ENCODE measurements around the gene TEAD4.

TEAD4 gene

GRCh38 chr12:2963154-2963759 lies 4.1 kb downstream of the TEAD4 start:
- H3K27ac ChIP-seq (ENCODE audit: low read depth, low read length) = no peak overlapping the region
- H3K36me3 ChIP-seq (ENCODE audit: control insufficient read depth, insufficient read depth, low read length) = no peaks in the 10 kb centered on the region
- peaks cover 6% of the 10 kb centered on the region for H3K4me1 ChIP-seq (ENCODE audit: control insufficient read depth, insufficient read depth, low read length)
- no peak overlapping the region for H3K9ac ChIP-seq (ENCODE audit: low read length)
- H3K4me3 ChIP-seq (ENCODE audit: low read length) = no peak overlapping the region
- no peaks in the 10 kb centered on the region for H3K27me3 ChIP-seq (ENCODE audit: control insufficient read depth, insufficient read depth, low read length)

- Histone ChIP-seq H3K27ac (ENCODE audit: low read depth, low read length) (no peak overlapping the region), H3K27me3 (ENCODE audit: control insufficient read depth, insufficient read depth, low read length) (no peaks in the 10 kb centered on the region), H3K4me3 (ENCODE audit: low read length) (no peak overlapping the region), H3K9ac (ENCODE audit: low read length) (no peak overlapping the region), H3K36me3 (ENCODE audit: control insufficient read depth, insufficient read depth, low read length) (no peaks in the 10 kb centered on the region), H3K4me1 (ENCODE audit: control insufficient read depth, insufficient read depth, low read length) (peaks cover 3% of the 10 kb centered on the region)
Measured at GRCh38 chr12:2963760-2964292, 4.6 kb downstream of the TEAD4 start.

GRCh38 chr12:2967651-2968050 lies 8.5 kb downstream of the TEAD4 start:
- H3K4me1 ChIP-seq (ENCODE audit: control insufficient read depth, insufficient read depth, low read length) = no peaks in the 10 kb centered on the region
- H3K27me3 ChIP-seq (ENCODE audit: control insufficient read depth, insufficient read depth, low read length) = no peaks in the 10 kb centered on the region
- no peak overlapping the region for H3K27ac ChIP-seq (ENCODE audit: low read depth, low read length)
- H3K36me3 ChIP-seq (ENCODE audit: control insufficient read depth, insufficient read depth, low read length) = no peaks in the 10 kb centered on the region
- no peak overlapping the region for H3K9ac ChIP-seq (ENCODE audit: low read length)
- no peak overlapping the region for H3K4me3 ChIP-seq (ENCODE audit: low read length)

DNA sequence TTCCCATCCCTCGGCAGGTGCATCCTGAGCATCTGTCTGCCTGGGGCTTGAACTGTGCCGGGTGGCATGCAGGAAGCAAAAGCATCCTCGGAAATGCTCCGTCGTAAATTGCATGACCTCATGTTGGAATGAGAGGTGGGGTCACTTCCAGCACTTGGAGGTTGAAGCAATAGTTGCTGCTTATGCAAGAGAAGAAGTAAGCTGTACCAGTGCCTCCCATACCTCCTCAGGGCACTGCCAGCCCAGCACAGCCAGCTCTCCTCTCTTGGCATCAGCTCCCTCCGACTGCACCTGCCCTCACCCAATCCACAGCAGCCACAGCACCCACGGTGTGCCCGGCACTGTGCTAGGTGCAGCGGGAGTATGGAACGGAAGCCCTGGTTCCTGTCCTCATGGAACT lies 11.5 kb downstream of the TEAD4 start:
- Histone ChIP-seq H3K27me3 (ENCODE audit: control insufficient read depth, insufficient read depth, low read length) (no peaks in the 10 kb centered on the region), H3K9ac (ENCODE audit: low read length) (no peak overlapping the region), H3K4me1 (ENCODE audit: control insufficient read depth, insufficient read depth, low read length) (no peaks in the 10 kb centered on the region), H3K27ac (ENCODE audit: low read depth, low read length) (no peak overlapping the region), H3K36me3 (ENCODE audit: control insufficient read depth, insufficient read depth, low read length) (no peaks in the 10 kb centered on the region), H3K4me3 (ENCODE audit: low read length) (no peak overlapping the region)

GRCh38 chr12:2973566-2973965 lies 14.4 kb downstream of the TEAD4 start:
- no peak overlapping the region for H3K4me3 ChIP-seq (ENCODE audit: low read length)
- no peak overlapping the region for H3K9ac ChIP-seq (ENCODE audit: low read length)
- H3K36me3 ChIP-seq (ENCODE audit: control insufficient read depth, insufficient read depth, low read length) = no peaks in the 10 kb centered on the region
- no peaks in the 10 kb centered on the region for H3K4me1 ChIP-seq (ENCODE audit: control insufficient read depth, insufficient read depth, low read length)
- H3K27me3 ChIP-seq (ENCODE audit: control insufficient read depth, insufficient read depth, low read length) = no peaks in the 10 kb centered on the region
- no peak overlapping the region for H3K27ac ChIP-seq (ENCODE audit: low read depth, low read length)

GRCh38 chr12:2974560-2974971 lies 15.4 kb downstream of the TEAD4 start:
- no peak overlapping the region for H3K9ac ChIP-seq (ENCODE audit: low read length)

DNA sequence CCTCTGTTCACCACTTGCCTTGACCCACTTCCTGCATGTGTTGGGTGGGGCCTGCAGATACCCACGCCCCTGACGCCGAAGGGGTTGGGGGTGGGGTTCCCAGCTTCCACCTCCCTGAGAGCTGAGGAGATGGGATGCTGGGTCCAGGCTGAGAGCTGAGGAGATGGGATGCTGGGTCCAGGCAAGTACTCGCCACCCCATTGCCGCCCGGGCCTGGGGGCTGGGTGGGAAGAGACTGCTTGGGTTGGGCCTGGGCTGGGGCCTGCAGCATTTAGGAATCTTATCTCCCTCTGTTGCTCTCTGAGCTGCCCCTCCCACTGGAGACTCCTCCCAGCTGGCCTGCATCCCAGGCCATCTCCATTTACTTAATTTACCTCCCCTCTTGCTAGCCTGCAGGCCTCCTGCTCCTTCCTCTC lies 17.4 kb downstream of the TEAD4 start:
- no peak overlapping the region for H3K4me3 ChIP-seq (ENCODE audit: low read length)
- no peaks in the 10 kb centered on the region for H3K36me3 ChIP-seq (ENCODE audit: control insufficient read depth, insufficient read depth, low read length)
- no peak overlapping the region for H3K27ac ChIP-seq (ENCODE audit: low read depth, low read length)
- H3K9ac ChIP-seq (ENCODE audit: low read length) = no peak overlapping the region
- no peaks in the 10 kb centered on the region for H3K27me3 ChIP-seq (ENCODE audit: control insufficient read depth, insufficient read depth, low read length)
- H3K4me1 ChIP-seq (ENCODE audit: control insufficient read depth, insufficient read depth, low read length) = no peaks in the 10 kb centered on the region

More at GRCh38 chr12:2974560-2974971, 15.4 kb downstream of the TEAD4 start:
- Histone ChIP-seq H3K27ac (ENCODE audit: low read depth, low read length) (no peak overlapping the region), H3K36me3 (ENCODE audit: control insufficient read depth, insufficient read depth, low read length) (no peaks in the 10 kb centered on the region), H3K4me1 (ENCODE audit: control insufficient read depth, insufficient read depth, low read length) (no peaks in the 10 kb centered on the region), H3K27me3 (ENCODE audit: control insufficient read depth, insufficient read depth, low read length) (no peaks in the 10 kb centered on the region), H3K4me3 (ENCODE audit: low read length) (no peak overlapping the region)

GRCh38 chr12:2977776-2978175 lies 18.6 kb downstream of the TEAD4 start:
- Histone ChIP-seq H3K36me3 (ENCODE audit: control insufficient read depth, insufficient read depth, low read length) (no peaks in the 10 kb centered on the region), H3K27ac (ENCODE audit: low read depth, low read length) (no peak overlapping the region), H3K4me3 (ENCODE audit: low read length) (no peak overlapping the region), H3K9ac (ENCODE audit: low read length) (no peak overlapping the region), H3K4me1 (ENCODE audit: control insufficient read depth, insufficient read depth, low read length) (no peaks in the 10 kb centered on the region), H3K27me3 (ENCODE audit: control insufficient read depth, insufficient read depth, low read length) (no peaks in the 10 kb centered on the region)

- Histone ChIP-seq H3K4me1 (ENCODE audit: control insufficient read depth, insufficient read depth, low read length) (no peaks in the 10 kb centered on the region), H3K36me3 (ENCODE audit: control insufficient read depth, insufficient read depth, low read length) (no peaks in the 10 kb centered on the region), H3K27ac (ENCODE audit: low read depth, low read length) (no peak overlapping the region), H3K27me3 (ENCODE audit: control insufficient read depth, insufficient read depth, low read length) (no peaks in the 10 kb centered on the region), H3K4me3 (ENCODE audit: low read length) (no peak overlapping the region), H3K9ac (ENCODE audit: low read length) (no peak overlapping the region)
Measured at GRCh38 chr12:2979806-2980205, 20.6 kb downstream of the TEAD4 start.

DNA sequence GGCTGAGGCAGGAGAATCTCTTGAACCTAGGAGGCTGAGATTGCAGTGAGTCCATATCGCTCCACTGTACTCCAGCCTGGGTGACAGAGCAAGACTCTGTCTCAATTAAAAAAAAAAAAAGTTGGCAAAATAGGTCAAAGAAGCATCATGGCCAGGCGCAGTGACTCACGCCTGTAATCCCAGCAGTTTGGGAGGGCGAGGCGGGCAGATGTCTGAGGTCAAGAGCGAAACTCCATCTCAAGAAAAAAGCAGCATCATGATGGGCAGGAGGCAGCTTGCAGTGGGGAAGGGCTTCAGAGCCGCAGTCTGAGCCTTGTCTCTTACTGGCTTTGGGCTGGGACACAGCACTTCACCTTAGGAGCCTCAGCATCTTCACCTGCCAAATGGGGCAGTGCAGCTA lies 21.4 kb downstream of the TEAD4 start:
- no peaks in the 10 kb centered on the region for H3K27me3 ChIP-seq (ENCODE audit: control insufficient read depth, insufficient read depth, low read length)
- H3K9ac ChIP-seq (ENCODE audit: low read length) = no peak overlapping the region
- H3K4me1 ChIP-seq (ENCODE audit: control insufficient read depth, insufficient read depth, low read length) = no peaks in the 10 kb centered on the region
- no peak overlapping the region for H3K27ac ChIP-seq (ENCODE audit: low read depth, low read length)
- no peaks in the 10 kb centered on the region for H3K36me3 ChIP-seq (ENCODE audit: control insufficient read depth, insufficient read depth, low read length)
- H3K4me3 ChIP-seq (ENCODE audit: low read length) = no peak overlapping the region

DNA sequence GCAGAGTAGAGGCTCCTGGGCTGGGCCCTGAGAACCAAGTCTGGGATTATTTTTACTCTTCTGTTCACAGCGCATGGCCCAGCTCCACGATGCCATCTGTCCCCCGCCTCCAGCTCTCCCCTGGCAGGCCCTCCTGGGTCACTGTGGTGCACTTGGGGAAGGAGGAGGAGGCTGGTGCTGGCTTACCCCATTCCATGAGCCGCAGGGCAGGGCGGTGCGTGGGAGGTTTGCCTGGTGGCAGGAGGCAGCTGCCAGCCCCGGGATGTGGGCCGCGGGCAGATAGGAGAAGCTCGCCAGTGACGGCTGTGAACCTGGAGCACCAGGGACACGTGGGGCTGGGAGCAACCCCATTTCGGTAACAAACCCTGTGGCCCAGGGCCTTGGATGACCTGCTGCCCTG lies 23.2 kb downstream of the TEAD4 start:
- H3K27me3 ChIP-seq (ENCODE audit: control insufficient read depth, insufficient read depth, low read length) = no peaks in the 10 kb centered on the region
- H3K27ac ChIP-seq (ENCODE audit: low read depth, low read length) = no peak overlapping the region
- no peak overlapping the region for H3K4me3 ChIP-seq (ENCODE audit: low read length)
- no peaks in the 10 kb centered on the region for H3K36me3 ChIP-seq (ENCODE audit: control insufficient read depth, insufficient read depth, low read length)
- H3K9ac ChIP-seq (ENCODE audit: low read length) = no peak overlapping the region
- H3K4me1 ChIP-seq (ENCODE audit: control insufficient read depth, insufficient read depth, low read length) = no peaks in the 10 kb centered on the region

- no peaks in the 10 kb centered on the region for H3K27me3 ChIP-seq (ENCODE audit: control insufficient read depth, insufficient read depth, low read length)
- H3K36me3 ChIP-seq (ENCODE audit: control insufficient read depth, insufficient read depth, low read length) = no peaks in the 10 kb centered on the region
- no peak overlapping the region for H3K4me3 ChIP-seq (ENCODE audit: low read length)
- no peak overlapping the region for H3K9ac ChIP-seq (ENCODE audit: low read length)
- no peaks in the 10 kb centered on the region for H3K4me1 ChIP-seq (ENCODE audit: control insufficient read depth, insufficient read depth, low read length)
- no peak overlapping the region for H3K27ac ChIP-seq (ENCODE audit: low read depth, low read length)
Measured at GRCh38 chr12:2984249-2984648, 25.1 kb downstream of the TEAD4 start.

- Histone ChIP-seq H3K9ac (ENCODE audit: low read length) (no peak overlapping the region), H3K27ac (ENCODE audit: low read depth, low read length) (no peak overlapping the region), H3K4me3 (ENCODE audit: low read length) (no peak overlapping the region), H3K4me1 (ENCODE audit: control insufficient read depth, insufficient read depth, low read length) (no peaks in the 10 kb centered on the region), H3K27me3 (ENCODE audit: control insufficient read depth, insufficient read depth, low read length) (no peaks in the 10 kb centered on the region), H3K36me3 (ENCODE audit: control insufficient read depth, insufficient read depth, low read length) (no peaks in the 10 kb centered on the region)
Measured at GRCh38 chr12:2984698-2985097, 25.5 kb downstream of the TEAD4 start.

All from rectal smooth muscle tissue (tissue), 1 donor.